ENCODE data around the gene MCTP1.

Gene MCTP1

DNA sequence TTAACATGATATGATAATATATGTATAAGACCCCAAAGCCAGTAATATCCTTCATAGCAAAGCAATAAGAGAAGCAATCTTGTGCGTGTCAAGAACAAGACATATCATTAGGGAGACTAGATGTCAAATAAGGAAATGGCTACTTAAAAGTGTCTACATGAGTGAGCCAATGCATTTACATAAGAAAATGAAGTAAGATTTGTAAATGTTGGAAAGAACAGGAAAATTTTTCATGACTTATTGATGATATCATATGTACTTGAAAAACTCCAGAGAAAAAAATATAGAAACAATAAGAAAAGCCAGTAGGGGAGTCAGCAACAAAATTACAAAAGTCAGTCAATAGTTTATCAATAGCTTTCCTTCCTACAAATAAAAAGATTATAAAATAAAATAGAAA is 13.8 kb upstream of the MCTP1 start:
- Histone ChIP-seq H3K9me3 (ENCODE audit: control insufficient read depth, insufficient read depth, low read length) (no peaks in the 10 kb centered on the region), H3K27me3 (ENCODE audit: control insufficient read depth, low read length) (no peaks in the 10 kb centered on the region), H3K4me2 (ENCODE audit: low read length) (no peak overlapping the region), H3K36me3 (ENCODE audit: control insufficient read depth, low read length) (no peaks in the 10 kb centered on the region), H4K20me1 (ENCODE audit: control insufficient read depth, insufficient read depth, low read depth, low read length) (no peaks in the 10 kb centered on the region), H3K79me2 (ENCODE audit: control insufficient read depth, low read length) (no peaks in the 10 kb centered on the region), H3K27ac (ENCODE audit: low read depth, low read length) (no peak overlapping the region), H3K9me2 (replicated peaks; ENCODE audit: control insufficient read depth, low read length) (no peaks in the 10 kb centered on the region), H3K4me1 (ENCODE audit: control insufficient read depth, low read length) (no peaks in the 10 kb centered on the region), H3F3A (ENCODE audit: control insufficient read depth, insufficient read depth) (no peaks in the 10 kb centered on the region), H3K4me3 (ENCODE audit: low read length) (no peak overlapping the region)
- TF ChIP-seq, protein P1, sequence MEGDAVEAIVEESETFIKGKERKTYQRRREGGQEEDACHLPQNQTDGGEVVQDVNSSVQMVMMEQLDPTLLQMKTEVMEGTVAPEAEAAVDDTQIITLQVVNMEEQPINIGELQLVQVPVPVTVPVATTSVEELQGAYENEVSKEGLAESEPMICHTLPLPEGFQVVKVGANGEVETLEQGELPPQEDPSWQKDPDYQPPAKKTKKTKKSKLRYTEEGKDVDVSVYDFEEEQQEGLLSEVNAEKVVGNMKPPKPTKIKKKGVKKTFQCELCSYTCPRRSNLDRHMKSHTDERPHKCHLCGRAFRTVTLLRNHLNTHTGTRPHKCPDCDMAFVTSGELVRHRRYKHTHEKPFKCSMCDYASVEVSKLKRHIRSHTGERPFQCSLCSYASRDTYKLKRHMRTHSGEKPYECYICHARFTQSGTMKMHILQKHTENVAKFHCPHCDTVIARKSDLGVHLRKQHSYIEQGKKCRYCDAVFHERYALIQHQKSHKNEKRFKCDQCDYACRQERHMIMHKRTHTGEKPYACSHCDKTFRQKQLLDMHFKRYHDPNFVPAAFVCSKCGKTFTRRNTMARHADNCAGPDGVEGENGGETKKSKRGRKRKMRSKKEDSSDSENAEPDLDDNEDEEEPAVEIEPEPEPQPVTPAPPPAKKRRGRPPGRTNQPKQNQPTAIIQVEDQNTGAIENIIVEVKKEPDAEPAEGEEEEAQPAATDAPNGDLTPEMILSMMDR (IDR thresholded peaks at IDR 0.05; ENCODE audit: low read depth, low read length, poor library complexity, severe bottlenecking), result no peak

DNA sequence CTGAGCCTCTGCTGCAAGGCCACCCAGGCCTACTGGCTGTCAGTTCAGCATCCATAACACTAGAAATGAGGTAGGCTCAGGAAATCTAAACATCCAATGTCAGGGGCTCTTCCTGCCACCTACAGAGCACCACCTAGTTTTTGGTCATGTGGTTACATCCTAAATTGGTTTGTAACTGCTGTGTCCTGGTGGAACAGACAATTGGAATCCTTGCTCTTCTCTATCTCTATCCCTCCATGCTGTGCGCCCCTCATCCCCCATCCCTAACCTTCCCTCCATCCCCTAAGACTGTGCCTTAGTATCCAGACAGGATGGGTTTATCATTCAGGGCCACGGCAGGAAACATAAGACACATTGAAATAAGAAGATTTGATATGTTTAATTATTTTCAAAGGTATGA is 11.4 kb upstream of the MCTP1 start:
- Histone ChIP-seq H3K4me3 (ENCODE audit: low read length) (no peak overlapping the region), H3K27ac (ENCODE audit: low read depth, low read length) (no peak overlapping the region), H3K4me1 (ENCODE audit: control insufficient read depth, low read length) (no peaks in the 10 kb centered on the region), H4K20me1 (ENCODE audit: control insufficient read depth, insufficient read depth, low read depth, low read length) (no peaks in the 10 kb centered on the region), H3K36me3 (ENCODE audit: control insufficient read depth, low read length) (no peaks in the 10 kb centered on the region), H3K79me2 (ENCODE audit: control insufficient read depth, low read length) (no peaks in the 10 kb centered on the region), H3K4me2 (ENCODE audit: low read length) (no peak overlapping the region), H3K9me2 (replicated peaks; ENCODE audit: control insufficient read depth, low read length) (no peaks in the 10 kb centered on the region), H3K9me3 (ENCODE audit: control insufficient read depth, insufficient read depth, low read length) (no peaks in the 10 kb centered on the region), H3K27me3 (ENCODE audit: control insufficient read depth, low read length) (no peaks in the 10 kb centered on the region; the same call in 1 of the 2 replicates), H3F3A (ENCODE audit: control insufficient read depth, insufficient read depth) (no peaks in the 10 kb centered on the region)
- TF ChIP-seq, protein P1 (IDR thresholded peaks at IDR 0.05; ENCODE audit: low read depth, low read length, poor library complexity, severe bottlenecking), result no peak
- TF ChIP-seq EZH2phosphoT487 (IDR thresholded peaks at IDR 0.05; ENCODE audit: borderline replicate concordance, low read length), result no peak

DNA sequence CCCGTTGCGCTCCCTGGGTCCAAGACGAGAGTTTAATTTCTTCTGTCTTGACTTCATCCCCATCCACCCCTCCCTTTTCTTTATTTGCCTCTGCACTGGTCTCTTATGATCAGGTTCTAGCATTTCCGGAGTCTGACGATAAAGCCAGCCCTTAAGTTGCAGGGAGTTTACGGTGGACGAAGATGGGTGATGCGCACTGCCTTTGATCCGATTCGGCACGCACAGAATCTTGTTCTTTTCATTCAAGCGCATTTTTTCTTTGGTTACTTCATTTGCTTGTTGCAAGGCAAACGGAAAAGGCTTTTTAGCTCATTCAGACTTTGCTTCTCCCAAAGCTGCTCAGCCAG is 488 bp upstream of the MCTP1 start:
- H4K20me1 ChIP-seq (ENCODE audit: control insufficient read depth, insufficient read depth, low read depth, low read length), result no peaks in the 10 kb centered on the region
- H3K4me1 ChIP-seq (ENCODE audit: control insufficient read depth, low read length), result no peaks in the 10 kb centered on the region
- no peaks in the 10 kb centered on the region for H3F3A ChIP-seq (ENCODE audit: control insufficient read depth, insufficient read depth)
- H3K79me2 ChIP-seq (ENCODE audit: control insufficient read depth, low read length), result no peaks in the 10 kb centered on the region
- no peaks in the 10 kb centered on the region for H3K9me3 ChIP-seq (ENCODE audit: control insufficient read depth, insufficient read depth, low read length)
- no peak overlapping the region for H3K27ac ChIP-seq (ENCODE audit: low read depth, low read length)
- H3K9me2 ChIP-seq (replicated peaks; ENCODE audit: control insufficient read depth, low read length), result no peaks in the 10 kb centered on the region
- H3K4me2 ChIP-seq (ENCODE audit: low read length), result no peak overlapping the region
- no peak for TF ChIP-seq EZH2phosphoT487 (IDR thresholded peaks at IDR 0.05; ENCODE audit: borderline replicate concordance, low read length)
- TF ChIP-seq, protein P1 (IDR thresholded peaks at IDR 0.05; ENCODE audit: low read depth, low read length, poor library complexity, severe bottlenecking), result no peak
- H3K4me3 ChIP-seq (ENCODE audit: low read length), result no peak overlapping the region
- no peaks in the 10 kb centered on the region for H3K36me3 ChIP-seq (ENCODE audit: control insufficient read depth, low read length)
- no peaks in the 10 kb centered on the region for H3K27me3 ChIP-seq (ENCODE audit: control insufficient read depth, low read length)
